ENCODE results near the gene ANXA5.

DNA sequence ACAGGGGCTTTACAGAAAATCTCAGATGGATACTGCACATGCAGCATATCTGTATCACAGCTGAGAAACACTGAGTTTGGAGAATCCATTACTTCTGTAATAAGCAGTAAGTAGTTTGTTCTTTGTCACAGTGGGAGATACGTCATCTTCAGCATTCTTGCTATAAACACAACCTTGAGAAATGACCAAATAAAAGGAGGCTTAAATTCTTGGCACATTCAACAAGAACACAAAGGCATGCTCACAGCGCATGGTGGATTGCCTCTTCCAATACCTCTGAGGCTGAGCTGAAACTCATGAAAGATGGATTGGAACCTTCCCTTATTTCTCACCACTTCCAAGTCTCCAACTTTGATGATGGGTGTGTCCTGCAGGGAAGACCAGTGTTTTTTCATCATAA, 54.5 kb downstream of the ANXA5 start:
- TF ChIP-seq, protein P1, sequence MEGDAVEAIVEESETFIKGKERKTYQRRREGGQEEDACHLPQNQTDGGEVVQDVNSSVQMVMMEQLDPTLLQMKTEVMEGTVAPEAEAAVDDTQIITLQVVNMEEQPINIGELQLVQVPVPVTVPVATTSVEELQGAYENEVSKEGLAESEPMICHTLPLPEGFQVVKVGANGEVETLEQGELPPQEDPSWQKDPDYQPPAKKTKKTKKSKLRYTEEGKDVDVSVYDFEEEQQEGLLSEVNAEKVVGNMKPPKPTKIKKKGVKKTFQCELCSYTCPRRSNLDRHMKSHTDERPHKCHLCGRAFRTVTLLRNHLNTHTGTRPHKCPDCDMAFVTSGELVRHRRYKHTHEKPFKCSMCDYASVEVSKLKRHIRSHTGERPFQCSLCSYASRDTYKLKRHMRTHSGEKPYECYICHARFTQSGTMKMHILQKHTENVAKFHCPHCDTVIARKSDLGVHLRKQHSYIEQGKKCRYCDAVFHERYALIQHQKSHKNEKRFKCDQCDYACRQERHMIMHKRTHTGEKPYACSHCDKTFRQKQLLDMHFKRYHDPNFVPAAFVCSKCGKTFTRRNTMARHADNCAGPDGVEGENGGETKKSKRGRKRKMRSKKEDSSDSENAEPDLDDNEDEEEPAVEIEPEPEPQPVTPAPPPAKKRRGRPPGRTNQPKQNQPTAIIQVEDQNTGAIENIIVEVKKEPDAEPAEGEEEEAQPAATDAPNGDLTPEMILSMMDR (IDR thresholded peaks at IDR 0.05) = no peak
- TF ChIP-seq EZH2 (IDR thresholded peaks at IDR 0.05) = no peak
- no peak for TF ChIP-seq EZH2phosphoT487 (IDR thresholded peaks at IDR 0.05)

All from neural progenitor cell (in vitro differentiated cells).